Cardiac fibroblast (primary cell): Measurements from ENCODE around the gene NDST1.
A peak's percentile ranks its signal among the peaks of the same experiment; 100 is the strongest.

Experiments used
- DNase-seq, 2 donors: peaks; one replicate each; pipeline versions ENCODE4 v3.0.0 to v3.0.0-alpha.2; 2010; ENCODE audit warnings: low read depth in 2 of 2
- H3K4me3 ChIP-seq, 2 donors: replicated peaks in 1 of 2; 1 replicate in 1 of 2; 2 replicates in 1 of 2; pipeline ENCODE4 v1.5.1; 2011; ENCODE audit warnings: low read depth in 2 of 2, low read length in 2 of 2, mild to moderate bottlenecking in 2 of 2, moderate library complexity in 1 of 2
- TF ChIP-seq, protein P1 (sequence below): IDR thresholded peaks from one replicate; pipeline ENCODE4 v1.5.1; 2011; ENCODE audit warnings: low read depth, mild to moderate bottlenecking, low read length, inconsistent platforms

The NDST1 gene

DNA sequence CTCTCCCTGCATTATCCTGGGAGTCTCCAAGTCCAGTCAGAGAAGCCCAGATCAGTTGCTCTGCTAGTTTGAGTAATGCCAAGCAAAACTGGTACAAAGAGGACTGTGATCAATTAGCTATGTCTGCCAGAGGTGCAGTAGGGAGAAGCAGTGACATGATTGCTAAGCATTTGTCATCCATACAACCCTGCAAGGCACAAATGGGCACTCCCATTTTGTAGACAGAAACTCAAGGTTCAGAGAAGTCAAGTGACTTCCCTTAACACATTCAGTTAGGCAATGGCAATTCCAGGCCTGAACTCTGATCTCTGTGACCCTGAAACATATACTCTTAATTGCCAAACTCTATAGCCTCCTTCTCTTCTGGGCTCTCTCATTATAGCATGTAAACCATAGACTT is 34.0 kb downstream of the NDST1 start:
- no peak overlapping the region for H3K4me3 ChIP-seq
- DNase-seq, result peak in 1 of 2 donors; percentile 32
- TF ChIP-seq, protein P1, sequence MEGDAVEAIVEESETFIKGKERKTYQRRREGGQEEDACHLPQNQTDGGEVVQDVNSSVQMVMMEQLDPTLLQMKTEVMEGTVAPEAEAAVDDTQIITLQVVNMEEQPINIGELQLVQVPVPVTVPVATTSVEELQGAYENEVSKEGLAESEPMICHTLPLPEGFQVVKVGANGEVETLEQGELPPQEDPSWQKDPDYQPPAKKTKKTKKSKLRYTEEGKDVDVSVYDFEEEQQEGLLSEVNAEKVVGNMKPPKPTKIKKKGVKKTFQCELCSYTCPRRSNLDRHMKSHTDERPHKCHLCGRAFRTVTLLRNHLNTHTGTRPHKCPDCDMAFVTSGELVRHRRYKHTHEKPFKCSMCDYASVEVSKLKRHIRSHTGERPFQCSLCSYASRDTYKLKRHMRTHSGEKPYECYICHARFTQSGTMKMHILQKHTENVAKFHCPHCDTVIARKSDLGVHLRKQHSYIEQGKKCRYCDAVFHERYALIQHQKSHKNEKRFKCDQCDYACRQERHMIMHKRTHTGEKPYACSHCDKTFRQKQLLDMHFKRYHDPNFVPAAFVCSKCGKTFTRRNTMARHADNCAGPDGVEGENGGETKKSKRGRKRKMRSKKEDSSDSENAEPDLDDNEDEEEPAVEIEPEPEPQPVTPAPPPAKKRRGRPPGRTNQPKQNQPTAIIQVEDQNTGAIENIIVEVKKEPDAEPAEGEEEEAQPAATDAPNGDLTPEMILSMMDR, result no peak

- TF ChIP-seq, protein P1, result no peak
- no peak overlapping the region for H3K4me3 ChIP-seq
- DNase-seq, result no peak
These were observed 35.1 kb downstream of the NDST1 start for GRCh38 chr5:150542933-150543445.

GRCh38 chr5:150544611-150545219 is 36.8 kb downstream of the NDST1 start:
- peak; percentile 62 to 68 for DNase-seq

DNA sequence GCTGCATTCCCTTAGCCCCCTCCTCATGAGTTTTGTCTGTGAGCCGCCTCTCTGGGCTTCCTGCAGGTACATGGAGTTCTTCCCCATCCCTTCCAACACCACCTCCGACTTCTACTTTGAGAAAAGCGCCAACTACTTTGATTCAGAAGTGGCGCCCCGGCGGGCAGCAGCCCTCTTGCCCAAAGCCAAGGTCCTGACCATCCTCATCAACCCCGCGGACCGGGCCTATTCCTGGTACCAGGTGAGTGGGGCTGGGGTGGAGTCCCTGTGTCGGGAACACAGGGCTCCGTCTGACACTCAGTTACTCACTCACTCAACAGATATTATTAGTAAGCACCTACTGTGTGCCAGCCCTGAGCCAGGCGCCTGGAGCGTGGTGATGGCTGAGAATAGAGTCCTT is 37.3 kb downstream of the NDST1 start:
- TF ChIP-seq, protein P1, result no peak
- H3K4me3 ChIP-seq, result no peak overlapping the region
- DNase-seq, result no peak

More at GRCh38 chr5:150544611-150545219, 36.8 kb downstream of the NDST1 start:
- TF ChIP-seq, protein P1, result peak; percentile 89
- no peak overlapping the region for H3K4me3 ChIP-seq

DNA sequence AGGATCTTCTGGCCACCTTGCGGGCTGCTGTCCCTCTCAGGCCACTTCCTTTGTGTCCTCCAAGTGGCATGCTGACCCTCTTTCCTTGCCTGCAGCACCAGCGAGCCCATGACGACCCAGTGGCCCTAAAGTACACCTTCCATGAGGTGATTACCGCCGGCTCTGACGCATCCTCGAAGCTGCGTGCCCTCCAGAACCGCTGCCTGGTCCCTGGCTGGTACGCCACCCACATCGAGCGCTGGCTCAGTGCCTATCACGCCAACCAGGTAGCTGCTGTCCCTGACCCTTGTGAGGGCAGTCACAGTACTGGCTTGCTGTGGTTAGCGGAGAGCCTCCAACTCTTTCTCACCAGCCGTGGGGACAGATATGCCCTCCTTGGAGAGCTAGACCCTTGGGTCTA is 40.2 kb downstream of the NDST1 start:
- no peak for DNase-seq
- no peak overlapping the region for H3K4me3 ChIP-seq

GRCh38 chr5:150549735-150550134 is 41.8 kb downstream of the NDST1 start:
- TF ChIP-seq, protein P1, result no peak
- no peak for DNase-seq
- no peak overlapping the region for H3K4me3 ChIP-seq

More for the DNA sequence above, 40.2 kb downstream of the NDST1 start:
- TF ChIP-seq, protein P1, result no peak

- no peak overlapping the region for H3K4me3 ChIP-seq
- TF ChIP-seq, protein P1, result no peak
- no peak for DNase-seq
These were observed 42.4 kb downstream of the NDST1 start for GRCh38 chr5:150550286-150550685.
